ENCODE results near the gene FSTL4. TPM values are rescaled to one million over a fixed set of nuclear protein-coding genes. Genes with fewer than 3 reads are reported as not detected.

Gene FSTL4
- total and polyA plus RNA-seq, 2 experiments from 2014 or later = 1.4 to 2.8 TPM

- Mint-ChIP-seq H3K36me3 (ENCODE audit: low read depth) (no peaks in the 10 kb centered on the region), H3K4me1 (peaks cover 29% of the 10 kb centered on the region), H3K27me3 (ENCODE audit: insufficient read depth, low read depth, poor library complexity) (peaks cover 17% of the 10 kb centered on the region), H3K9me3 (no peaks in the 10 kb centered on the region), H3K27ac (no peak overlapping the region), H3K4me3 (no peak overlapping the region)
- H3K4me1 ChIP-seq (ENCODE audit: insufficient read depth) = peaks cover 20% of the 10 kb centered on the region
- H3K27ac ChIP-seq (ENCODE audit: low read depth) = no peak overlapping the region
- no peaks in the 10 kb centered on the region for H3K79me2 ChIP-seq (replicated peaks; ENCODE audit: insufficient read depth)
- TF ChIP-seq ETS1 (IDR thresholded peaks at IDR 0.05) = no peak
- no peak for TF ChIP-seq CREB1 (CRISPR knock-in tag; IDR thresholded peaks at IDR 0.05; ENCODE audit: low read depth)
- TF ChIP-seq EZH2phosphoT487 (IDR thresholded peaks at IDR 0.05; ENCODE audit: unreplicated experiment) = no peak
- no peak for TF ChIP-seq POLR2AphosphoS5 (IDR thresholded peaks at IDR 0.05; ENCODE audit: low read depth)
- no peak for TF ChIP-seq STAT1 (IDR thresholded peaks at IDR 0.05; ENCODE audit: unreplicated experiment)
- H3K4me2 ChIP-seq = no peak overlapping the region
- no peak overlapping the region for H2AFZ ChIP-seq
- no peaks in the 10 kb centered on the region for H4K20me1 ChIP-seq (replicated peaks; ENCODE audit: insufficient read depth)
- ATAC-seq (no peak), DNase-seq (ENCODE audit: low spot score) (no peak)
- H3K9me2 ChIP-seq (ENCODE audit: insufficient read depth) = 0 out of 2 replicates have a peak, but pooled peaks cover 3% of the 10 kb centered on the region
- H3K4me3 ChIP-seq = no peak overlapping the region
- H3F3A ChIP-seq (replicated peaks; ENCODE audit: low read depth) = no peaks in the 10 kb centered on the region
- H3K27me3 ChIP-seq (ENCODE audit: insufficient read depth) = no peaks in the 10 kb centered on the region
- no peaks in the 10 kb centered on the region for H3K36me3 ChIP-seq (ENCODE audit: insufficient read depth)
Measured at GRCh38 chr5:133337795-133338445, 274.4 kb downstream of the FSTL4 start.

- Histone ChIP-seq H3K4me1 (ENCODE audit: insufficient read depth) (peaks cover 17% of the 10 kb centered on the region), H3K79me2 (replicated peaks; ENCODE audit: insufficient read depth) (no peaks in the 10 kb centered on the region), H3K4me2 (no peak overlapping the region), H3K36me3 (ENCODE audit: insufficient read depth) (no peaks in the 10 kb centered on the region), H4K20me1 (replicated peaks; ENCODE audit: insufficient read depth) (no peaks in the 10 kb centered on the region), H3K27me3 (ENCODE audit: insufficient read depth) (no peaks in the 10 kb centered on the region), H3K27ac (ENCODE audit: low read depth) (no peak overlapping the region), H3K4me3 (no peak overlapping the region), H3K9me2 (ENCODE audit: insufficient read depth) (0 out of 2 replicates have a peak, but pooled peaks cover 3% of the 10 kb centered on the region), H3F3A (replicated peaks; ENCODE audit: low read depth) (no peaks in the 10 kb centered on the region), H2AFZ (no peak overlapping the region)
- DNase-seq (ENCODE audit: low spot score) = no peak
- ATAC-seq = no peak
- peaks cover 29% of the 10 kb centered on the region for H3K4me1 Mint-ChIP-seq
- H3K27me3 Mint-ChIP-seq (ENCODE audit: insufficient read depth, low read depth, poor library complexity) = peaks cover 17% of the 10 kb centered on the region
- no peaks in the 10 kb centered on the region for H3K36me3 Mint-ChIP-seq (ENCODE audit: low read depth)
- H3K9me3 Mint-ChIP-seq = no peaks in the 10 kb centered on the region
- no peak overlapping the region for H3K4me3 Mint-ChIP-seq
- no peak overlapping the region for H3K27ac Mint-ChIP-seq
- TF ChIP-seq EZH2phosphoT487 (IDR thresholded peaks at IDR 0.05; ENCODE audit: unreplicated experiment) (no peak), JUNB (IDR thresholded peaks at IDR 0.05; ENCODE audit: unreplicated experiment) (no peak), EZH2 (IDR thresholded peaks at IDR 0.05; ENCODE audit: low read depth, unreplicated experiment) (no peak), NANOG (IDR thresholded peaks at IDR 0.05; ENCODE audit: borderline replicate concordance) (no peak), REST (IDR thresholded peaks at IDR 0.05; ENCODE audit: unreplicated experiment) (no peak), POLR2AphosphoS5 (IDR thresholded peaks at IDR 0.05; ENCODE audit: low read depth) (no peak), CREB1 (CRISPR knock-in tag; IDR thresholded peaks at IDR 0.05; ENCODE audit: low read depth) (no peak), ZNF114 (CRISPR knock-in tag; IDR thresholded peaks at IDR 0.05) (no peak), ZNF462 (CRISPR knock-in tag; IDR thresholded peaks at IDR 0.05) (no peak)
Measured at GRCh38 chr5:133336969-133337410, 275.4 kb downstream of the FSTL4 start.
